ENCODE results near the gene HES6.

HES6 gene

DNA sequence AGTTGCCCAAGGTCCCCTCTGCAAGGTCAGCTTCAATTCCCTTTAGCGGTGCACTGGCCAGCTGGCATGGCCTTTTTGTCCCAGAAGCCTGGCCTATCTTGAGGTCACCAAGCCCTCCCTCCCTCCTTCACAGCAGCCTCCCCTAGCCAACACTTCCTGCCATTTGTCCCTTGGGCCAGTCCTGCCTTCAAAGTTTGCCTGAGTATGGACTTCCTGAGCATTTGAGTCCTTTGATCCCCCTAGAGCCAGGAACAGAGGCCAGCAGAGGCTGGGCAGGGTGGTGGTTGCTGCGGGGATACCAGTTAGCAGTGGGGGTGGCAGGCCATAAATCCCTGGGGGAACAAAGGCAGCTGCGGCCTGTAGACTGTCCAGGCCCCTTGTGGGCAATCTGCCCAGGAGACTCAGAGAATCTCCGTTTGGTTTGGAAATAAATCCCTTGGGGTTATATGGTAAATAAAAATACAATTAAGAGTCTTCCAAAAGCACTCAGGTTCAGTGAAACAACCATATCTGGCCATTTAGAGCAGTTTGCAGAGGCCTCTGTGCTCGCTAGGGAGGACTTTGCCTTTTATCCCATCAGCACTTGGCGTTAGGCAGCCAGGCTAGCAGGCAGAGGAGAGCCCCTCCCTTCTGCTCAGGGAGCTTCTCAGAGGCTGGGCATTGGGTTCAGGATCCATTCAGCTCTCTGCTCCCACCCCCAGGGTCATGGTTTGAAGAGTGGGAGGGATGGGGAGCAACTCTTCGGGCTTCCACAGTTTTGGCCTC, 3.1 kb upstream of the HES6 start:
- Mint-ChIP-seq H3K27me3 (no peaks in the 10 kb centered on the region), H3K4me1 (peaks cover 6% of the 10 kb centered on the region), H3K9me3 (no peaks in the 10 kb centered on the region), H3K27ac (ENCODE audit: low read depth) (no peak overlapping the region), H3K4me3 (no peak overlapping the region), H3K36me3 (ENCODE audit: insufficient read depth) (peaks cover 10% of the 10 kb centered on the region)
- ATAC-seq (replicated peaks; ENCODE audit: extremely low read depth, poor library complexity, severe bottlenecking) (no peak), DNase-seq (ENCODE audit: low spot score in 2 of 2) (no peak)

- H3K9me3 Mint-ChIP-seq, result no peaks in the 10 kb centered on the region
- peaks cover 10% of the 10 kb centered on the region for H3K36me3 Mint-ChIP-seq (ENCODE audit: insufficient read depth)
- no peak overlapping the region for H3K27ac Mint-ChIP-seq (ENCODE audit: low read depth)
- ATAC-seq (replicated peaks; ENCODE audit: extremely low read depth, poor library complexity, severe bottlenecking), result no peak
- DNase-seq (ENCODE audit: low spot score in 2 of 2), result no peak
- peak overlapping the region; percentile 87 for H3K4me3 Mint-ChIP-seq
- peaks cover 6% of the 10 kb centered on the region for H3K4me1 Mint-ChIP-seq
- H3K27me3 Mint-ChIP-seq, result no peaks in the 10 kb centered on the region
These were observed 2.1 kb upstream of the HES6 start for GRCh38 chr2:238241970-238242369.

GRCh38 chr2:238240757-238241711, 1.2 kb upstream of the HES6 start:
- Mint-ChIP-seq H3K36me3 (ENCODE audit: insufficient read depth) (peaks cover 7% of the 10 kb centered on the region), H3K4me1 (peaks cover 6% of the 10 kb centered on the region), H3K27ac (ENCODE audit: low read depth) (peak overlapping the region; percentile 93), H3K9me3 (no peaks in the 10 kb centered on the region), H3K4me3 (peak overlapping the region; percentile 87), H3K27me3 (peaks cover 8% of the 10 kb centered on the region)
- DNase-seq (ENCODE audit: low spot score in 2 of 2) (no peak), ATAC-seq (replicated peaks; ENCODE audit: extremely low read depth, poor library complexity, severe bottlenecking) (no peak)

DNA sequence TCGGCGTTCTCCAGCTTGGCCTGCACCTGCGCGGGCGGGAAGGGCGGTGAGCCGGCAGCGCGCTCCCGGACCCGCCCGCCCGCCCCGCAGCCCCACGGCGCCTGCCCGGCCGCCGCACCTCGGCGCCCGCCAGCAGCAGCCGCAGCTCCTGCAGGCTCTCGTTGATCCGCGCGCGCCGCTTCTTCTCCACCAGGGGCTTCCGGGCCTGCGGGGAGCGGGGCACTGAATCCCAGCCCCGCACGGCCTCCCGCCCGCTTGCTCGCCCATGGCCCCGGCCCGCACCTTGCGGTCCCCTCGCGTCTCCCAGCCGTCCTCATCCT, 335 bp downstream of the HES6 start:
- peak; percentile 21 for ATAC-seq (replicated peaks; ENCODE audit: extremely low read depth, poor library complexity, severe bottlenecking)
- Mint-ChIP-seq H3K27ac (ENCODE audit: low read depth) (no peak overlapping the region), H3K27me3 (peaks cover 22% of the 10 kb centered on the region), H3K4me1 (peaks cover 6% of the 10 kb centered on the region), H3K36me3 (ENCODE audit: insufficient read depth) (peaks cover 5% of the 10 kb centered on the region), H3K4me3 (peak overlapping the region; percentile 87), H3K9me3 (no peaks in the 10 kb centered on the region)
- no peak for DNase-seq (ENCODE audit: low spot score in 2 of 2)

DNA sequence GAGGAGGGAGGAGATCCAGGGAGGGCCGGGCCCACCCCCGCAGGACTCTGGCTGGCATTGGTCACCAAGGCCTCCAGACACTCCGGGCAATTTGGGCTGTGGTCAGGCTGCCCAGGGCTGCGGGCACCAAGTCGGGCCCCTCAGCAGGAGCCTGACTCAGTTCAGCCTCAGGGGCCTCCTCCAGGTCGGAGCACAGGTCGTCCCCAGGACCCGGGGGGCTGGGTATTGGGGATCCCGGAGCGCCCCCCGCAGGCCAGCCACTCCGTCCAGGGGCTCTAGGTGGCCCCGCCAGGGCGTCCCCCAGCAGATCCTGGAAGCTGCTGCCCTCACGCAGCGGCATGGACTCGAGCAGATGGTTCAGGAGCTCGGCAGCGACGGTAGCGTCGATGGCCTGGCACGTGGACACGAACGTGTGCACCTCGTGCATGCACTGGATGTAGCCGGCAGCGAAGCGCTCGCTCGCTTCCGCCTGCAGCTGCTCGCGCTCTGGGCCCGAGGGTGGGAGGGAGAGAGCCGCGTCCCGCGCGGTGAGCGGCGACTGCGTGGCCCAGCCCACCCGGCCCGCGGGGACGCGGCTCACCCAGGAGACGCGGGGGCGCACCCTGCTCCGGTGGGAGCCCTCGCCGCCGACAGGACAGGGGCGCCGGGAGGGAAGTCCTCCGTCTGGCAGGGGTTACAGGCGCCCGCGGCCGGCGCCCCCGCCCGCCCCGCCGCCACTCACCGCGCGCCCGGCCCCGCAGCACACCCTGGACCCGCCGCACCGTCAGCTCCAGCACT, 884 bp downstream of the HES6 start:
- H3K27ac Mint-ChIP-seq (ENCODE audit: low read depth), result no peak overlapping the region
- ATAC-seq (replicated peaks; ENCODE audit: extremely low read depth, poor library complexity, severe bottlenecking) (peak; percentile 40), DNase-seq (ENCODE audit: low spot score in 2 of 2) (no peak)
- H3K4me1 Mint-ChIP-seq, result peaks cover 7% of the 10 kb centered on the region
- H3K36me3 Mint-ChIP-seq (ENCODE audit: insufficient read depth), result peaks cover 4% of the 10 kb centered on the region
- no peaks in the 10 kb centered on the region for H3K9me3 Mint-ChIP-seq
- H3K27me3 Mint-ChIP-seq, result peaks cover 22% of the 10 kb centered on the region
- peak overlapping the region; percentile 38 for H3K4me3 Mint-ChIP-seq

- Mint-ChIP-seq H3K4me1 (peaks cover 13% of the 10 kb centered on the region), H3K27me3 (peaks cover 22% of the 10 kb centered on the region), H3K9me3 (no peaks in the 10 kb centered on the region), H3K27ac (ENCODE audit: low read depth) (no peak overlapping the region), H3K36me3 (ENCODE audit: insufficient read depth) (peaks cover 3% of the 10 kb centered on the region), H3K4me3 (no peak overlapping the region)
- ATAC-seq (replicated peaks; ENCODE audit: extremely low read depth, poor library complexity, severe bottlenecking) (no peak), DNase-seq (ENCODE audit: low spot score in 2 of 2) (no peak)
These were observed 1.5 kb downstream of the HES6 start for GRCh38 chr2:238238311-238238765.

DNA sequence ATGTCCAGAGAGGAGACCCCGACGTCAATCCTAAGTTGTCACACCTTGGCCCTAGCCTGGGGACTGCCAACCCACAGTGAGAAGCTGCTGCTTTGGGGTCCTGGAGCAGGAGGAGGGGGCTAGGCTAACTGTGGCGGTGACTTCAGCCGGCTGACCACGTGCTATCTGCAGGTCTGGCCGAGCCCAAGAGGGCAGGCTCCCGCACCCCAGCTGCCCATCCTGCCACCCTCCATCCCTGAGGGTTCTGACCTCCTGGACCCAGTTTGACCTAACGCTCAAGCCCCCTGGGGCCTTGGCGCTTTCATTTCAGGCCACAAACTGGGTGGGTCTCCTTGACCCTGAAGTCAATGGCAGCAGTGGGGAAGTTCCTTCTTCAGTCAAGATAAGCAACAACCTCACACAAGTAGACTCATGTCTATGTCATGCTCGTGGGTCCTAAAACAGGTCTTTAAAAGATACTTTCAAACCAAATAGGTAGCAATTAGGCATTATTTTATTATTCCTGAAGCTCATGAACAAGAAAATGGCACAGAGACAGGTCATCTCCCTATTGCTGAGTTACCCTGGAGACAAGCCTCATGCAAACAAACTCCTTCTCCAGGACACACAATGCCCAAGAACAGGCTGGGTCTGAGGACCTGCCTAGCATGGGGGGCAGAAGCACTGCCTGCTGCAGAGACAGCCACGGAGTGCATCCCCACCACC, 2.3 kb downstream of the HES6 start:
- Mint-ChIP-seq H3K27ac (ENCODE audit: low read depth) (no peak overlapping the region), H3K4me3 (no peak overlapping the region)
- no peak for DNase-seq (ENCODE audit: low spot score in 2 of 2)

DNA sequence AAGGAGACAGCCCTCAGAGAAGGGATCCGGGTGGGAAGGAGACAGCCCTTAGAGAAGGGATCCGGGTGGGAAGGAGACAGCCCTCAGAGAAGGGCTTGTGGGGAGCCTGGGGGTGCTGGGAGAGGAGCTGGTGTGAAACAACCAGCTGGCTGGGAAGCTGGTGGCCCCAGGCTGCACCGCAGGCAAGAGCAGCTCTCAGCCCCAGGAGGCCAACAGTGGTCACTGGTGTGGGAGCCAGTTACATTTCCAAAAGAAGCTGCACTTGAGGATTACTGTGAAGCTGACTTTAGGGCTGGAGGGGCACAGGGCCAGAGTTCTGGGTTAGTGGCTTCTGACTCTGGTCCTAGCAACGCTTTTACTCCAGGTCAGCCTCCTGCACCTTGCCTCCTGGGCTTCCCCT, 3.3 kb downstream of the HES6 start:
- Mint-ChIP-seq H3K9me3 (no peaks in the 10 kb centered on the region), H3K27me3 (peaks cover 32% of the 10 kb centered on the region), H3K4me1 (peaks cover 14% of the 10 kb centered on the region), H3K36me3 (ENCODE audit: insufficient read depth) (peaks cover under 1% of the 10 kb centered on the region), H3K27ac (ENCODE audit: low read depth) (no peak overlapping the region), H3K4me3 (no peak overlapping the region)
- no peak for DNase-seq (ENCODE audit: low spot score in 2 of 2)
- ATAC-seq (replicated peaks; ENCODE audit: extremely low read depth, poor library complexity, severe bottlenecking), result no peak

More for the DNA sequence above, 2.3 kb downstream of the HES6 start:
- no peak for ATAC-seq (replicated peaks; ENCODE audit: extremely low read depth, poor library complexity, severe bottlenecking)
- peaks cover 13% of the 10 kb centered on the region for H3K4me1 Mint-ChIP-seq
- H3K36me3 Mint-ChIP-seq (ENCODE audit: insufficient read depth), result peaks cover 3% of the 10 kb centered on the region
- H3K27me3 Mint-ChIP-seq, result peaks cover 22% of the 10 kb centered on the region
- no peaks in the 10 kb centered on the region for H3K9me3 Mint-ChIP-seq

DNA sequence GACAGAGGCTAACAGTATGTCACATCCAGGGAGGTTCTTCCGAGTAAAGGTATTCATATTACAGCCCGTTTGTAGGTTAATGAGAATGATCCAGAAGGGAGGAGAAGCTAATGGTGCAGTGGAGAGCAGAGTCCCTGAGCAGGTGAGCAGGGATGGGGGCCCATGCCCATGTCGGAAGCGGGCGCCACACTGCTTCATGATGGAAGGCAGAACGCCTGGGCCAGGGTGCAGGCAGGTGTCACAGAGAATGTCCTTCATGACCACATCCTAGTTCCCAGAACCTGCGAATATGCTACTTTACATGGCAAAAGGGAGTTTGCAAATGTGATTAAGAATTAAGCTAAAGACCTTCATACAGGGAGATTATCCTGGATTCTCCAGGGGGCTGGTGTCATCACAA, 4.0 kb downstream of the HES6 start:
- Mint-ChIP-seq H3K27me3 (peaks cover 32% of the 10 kb centered on the region), H3K27ac (ENCODE audit: low read depth) (no peak overlapping the region), H3K36me3 (ENCODE audit: insufficient read depth) (no peaks in the 10 kb centered on the region), H3K9me3 (no peaks in the 10 kb centered on the region), H3K4me1 (peaks cover 20% of the 10 kb centered on the region), H3K4me3 (no peak overlapping the region)
- DNase-seq (ENCODE audit: low spot score in 2 of 2) (no peak), ATAC-seq (replicated peaks; ENCODE audit: extremely low read depth, poor library complexity, severe bottlenecking) (no peak)

DNA sequence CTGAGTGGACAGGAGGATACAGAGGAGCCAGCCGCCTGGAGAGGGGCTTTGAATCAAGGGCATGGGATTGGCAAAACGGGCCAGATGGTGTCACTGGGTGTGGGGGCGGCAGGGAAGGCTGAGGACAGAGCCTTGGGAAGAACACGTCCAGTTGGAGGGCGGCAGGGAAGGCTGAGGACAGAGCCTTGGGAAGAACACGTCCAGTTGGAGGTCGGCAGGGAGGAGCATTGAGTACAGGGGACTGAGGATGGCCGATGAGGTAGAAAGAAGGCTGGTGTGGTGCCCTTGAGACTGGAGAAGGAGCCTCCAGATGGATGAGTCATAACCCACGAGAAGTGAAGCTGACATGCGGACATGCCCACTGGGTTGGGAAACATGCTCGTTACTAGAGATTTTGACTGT, 4.5 kb downstream of the HES6 start:
- H3K4me1 Mint-ChIP-seq, result peaks cover 23% of the 10 kb centered on the region
- no peaks in the 10 kb centered on the region for H3K9me3 Mint-ChIP-seq
- H3K4me3 Mint-ChIP-seq, result no peak overlapping the region
- H3K27me3 Mint-ChIP-seq, result peaks cover 32% of the 10 kb centered on the region
- DNase-seq (ENCODE audit: low spot score in 2 of 2) (no peak), ATAC-seq (replicated peaks; ENCODE audit: extremely low read depth, poor library complexity, severe bottlenecking) (no peak)
- H3K27ac Mint-ChIP-seq (ENCODE audit: low read depth), result no peak overlapping the region
- no peaks in the 10 kb centered on the region for H3K36me3 Mint-ChIP-seq (ENCODE audit: insufficient read depth)

- peaks cover 32% of the 10 kb centered on the region for H3K27me3 Mint-ChIP-seq
- DNase-seq (ENCODE audit: low spot score in 2 of 2) (no peak), ATAC-seq (replicated peaks; ENCODE audit: extremely low read depth, poor library complexity, severe bottlenecking) (no peak)
- no peak overlapping the region for H3K27ac Mint-ChIP-seq (ENCODE audit: low read depth)
- no peaks in the 10 kb centered on the region for H3K9me3 Mint-ChIP-seq
- peak overlapping the region; percentile 28 for H3K4me3 Mint-ChIP-seq
- H3K4me1 Mint-ChIP-seq, result peaks cover 20% of the 10 kb centered on the region
- no peaks in the 10 kb centered on the region for H3K36me3 Mint-ChIP-seq (ENCODE audit: insufficient read depth)
These were observed 6.2 kb downstream of the HES6 start for GRCh38 chr2:238233625-238234024.

GRCh38 chr2:238231809-238232208, 8.0 kb downstream of the HES6 start:
- Mint-ChIP-seq H3K27me3 (peaks cover 31% of the 10 kb centered on the region), H3K9me3 (no peaks in the 10 kb centered on the region), H3K27ac (ENCODE audit: low read depth) (no peak overlapping the region), H3K36me3 (ENCODE audit: insufficient read depth) (no peaks in the 10 kb centered on the region), H3K4me3 (peak overlapping the region; percentile 37), H3K4me1 (peaks cover 20% of the 10 kb centered on the region)
- no peak for ATAC-seq (replicated peaks; ENCODE audit: extremely low read depth, poor library complexity, severe bottlenecking)
- DNase-seq (ENCODE audit: low spot score in 2 of 2), result no peak
